Left renal cortex interstitium (tissue), 4 donors: ENCODE measurements around the gene MED7. TPM values are rescaled to one million over a fixed set of nuclear protein-coding genes. Genes with fewer than 3 reads are reported as not detected.

Source experiments
- DNase-seq, 4 donors: peaks; one replicate each; pipeline ENCODE4 v3.0.0-alpha.2; 2013; ENCODE audit warnings: low read depth in 4 of 4, low spot score in 2 of 4, missing footprints in 1 of 4
- polyA plus RNA-seq, 4 donors: library from polyadenylated mRNA; unstranded; fragments of 120-200 nt; gene quantifications; one replicate each; pipeline ENCODE4 v1.2.1, GENCODE V29; 2013; ENCODE audit not compliant: insufficient read length in 4 of 4

Gene MED7
- polyA plus RNA-seq, 4 donors: 19.0 to 23.0 (median 22.4) TPM

GRCh38 chr5:157107508-157107907, 35.2 kb downstream of the MED7 start:
- DNase-seq: no peak

GRCh38 chr5:157106630-157107461, 35.8 kb downstream of the MED7 start:
- no peak for DNase-seq

- no peak for DNase-seq
Observed at GRCh38 chr5:157100140-157100679, 42.5 kb downstream of the MED7 start.

- no peak for DNase-seq
Observed at GRCh38 chr5:157088342-157088990, 54.2 kb downstream of the MED7 start.

Other genes with a start within 250 kb of the MED7 start
- gene TIMD4, start 179.6 kb downstream of the MED7 start, polyA plus RNA-seq: under 1 TPM; 0.46 to 0.62 (median 0.56) TPM
- gene HAVCR1, start 83.7 kb downstream of the MED7 start, polyA plus RNA-seq: 1 to 10 TPM; 1.6 to 3.3 (median 3.2) TPM
- 10 to 100 TPM in 1 of 4 donors, 1 to 10 TPM in 3; 5.5 to 12.9 (median 8.6) TPM for gene HAVCR2, start 33.8 kb downstream of the MED7 start, polyA plus RNA-seq
- not detected for gene GARIN3, start 23.4 kb upstream of the MED7 start, polyA plus RNA-seq
- under 1 TPM; 0.22 to 0.40 (median 0.31) TPM for gene ITK, start 38.0 kb upstream of the MED7 start, polyA plus RNA-seq
- 100 to 1,000 TPM; 101 to 138 (median 116) TPM for gene CYFIP2, start 123.3 kb upstream of the MED7 start, polyA plus RNA-seq